ENCODE measurements around the gene PLCZ1. TPM values are rescaled to one million over a fixed set of nuclear protein-coding genes. Genes with fewer than 3 reads are reported as not detected.
"Not testable (repeated sequence)": the region's sequence is repeated elsewhere in the genome, so short reads cannot be mapped to it uniquely, and the experiment has no call there.

The PLCZ1 gene
- total RNA-seq, 1 experiment from 2014 or later: not detected

DNA sequence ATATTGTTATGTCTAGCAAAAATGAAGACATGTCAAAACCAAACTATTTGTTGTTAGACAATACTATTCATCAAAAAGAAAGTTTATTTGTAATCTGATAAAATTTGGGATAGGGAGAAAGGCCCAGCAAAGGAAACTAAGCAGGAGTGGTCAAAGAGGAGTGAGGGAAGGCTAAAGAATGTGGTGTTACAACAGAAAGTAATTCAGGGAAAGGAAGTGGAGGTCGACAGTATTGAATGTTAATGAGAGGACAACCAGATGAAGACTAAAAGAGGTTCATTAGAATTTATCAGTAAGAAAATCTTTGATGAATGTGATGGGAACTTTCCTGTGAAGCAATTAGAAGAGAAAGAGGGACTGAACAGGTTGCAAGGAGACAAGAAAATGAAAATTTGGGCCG is 33.9 kb downstream of the PLCZ1 start:
- no peak for DNase-seq (ENCODE audit: low read depth)

DNA sequence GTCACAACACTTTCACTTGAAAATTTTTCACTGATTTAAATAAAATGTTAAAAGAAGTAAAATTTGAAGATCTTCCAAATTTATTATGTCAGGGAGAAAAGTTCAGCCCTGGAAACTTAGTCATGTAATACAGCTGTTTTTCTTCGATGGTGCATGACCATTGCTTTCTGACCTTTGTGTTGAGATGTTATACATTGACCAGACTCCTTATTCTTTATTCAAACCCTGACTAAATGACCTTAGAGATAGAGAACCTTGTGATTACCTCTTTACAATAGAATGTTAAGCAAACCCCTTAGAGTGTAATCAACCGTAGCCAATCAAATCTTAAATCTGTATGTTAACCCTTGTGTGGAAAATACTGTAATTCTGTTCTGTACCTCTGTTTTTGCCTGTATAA is 34.5 kb downstream of the PLCZ1 start:
- no peak for DNase-seq (ENCODE audit: low read depth)

DNA sequence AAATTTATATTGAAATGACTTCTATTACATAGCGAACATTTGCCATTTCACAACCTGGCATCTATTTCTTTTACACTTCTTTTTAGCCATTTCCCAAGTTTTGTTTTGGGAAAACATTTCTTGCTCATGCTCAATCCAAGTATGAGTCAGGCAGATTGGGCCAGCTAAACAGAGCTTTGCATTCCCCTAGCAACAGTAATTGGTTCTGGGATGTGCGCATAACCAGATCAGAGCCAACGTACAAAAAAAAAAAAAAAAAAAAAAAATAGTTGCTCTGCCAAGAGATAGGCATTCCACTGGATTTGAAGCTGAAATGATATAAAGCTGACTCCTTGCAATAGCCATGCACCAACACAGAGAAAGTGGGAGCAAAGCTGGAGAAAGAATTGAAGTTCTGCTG is 37.5 kb downstream of the PLCZ1 start:
- DNase-seq (ENCODE audit: low read depth): peak; percentile 84

GRCh38 chr12:18696971-18697602 is 40.7 kb downstream of the PLCZ1 start:
- peak; percentile 49 for DNase-seq (ENCODE audit: low read depth)

- DNase-seq (ENCODE audit: low read depth): not testable (repeated sequence)
Measured at GRCh38 chr12:18693986-18694385, 43.8 kb downstream of the PLCZ1 start.

DNA sequence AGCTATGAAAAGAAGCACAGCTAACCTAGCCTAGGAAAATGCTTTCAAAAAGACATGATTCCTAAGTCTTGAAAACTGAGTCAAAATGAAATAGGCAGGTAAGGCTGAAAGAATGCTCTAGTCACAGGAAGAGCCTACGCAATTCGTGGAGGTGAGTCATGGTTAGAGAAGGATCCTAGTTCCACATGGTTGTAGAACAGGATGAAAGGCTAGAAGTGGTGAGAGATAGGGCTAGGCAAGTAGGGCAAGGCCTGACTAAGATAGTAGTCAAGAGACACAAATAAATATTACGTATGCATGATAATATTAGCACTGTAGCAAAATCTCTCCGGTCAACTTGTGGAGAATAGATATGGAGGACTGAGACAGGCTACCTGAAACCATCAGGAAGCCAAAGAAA is 47.2 kb downstream of the PLCZ1 start:
- peak; percentile 67 for DNase-seq (ENCODE audit: low read depth)

GRCh38 chr12:18689771-18690170 is 48.0 kb downstream of the PLCZ1 start:
- no peak for DNase-seq (ENCODE audit: low read depth)

- DNase-seq (ENCODE audit: low read depth): no peak
Measured at GRCh38 chr12:18684430-18684829, 53.4 kb downstream of the PLCZ1 start.

DNA sequence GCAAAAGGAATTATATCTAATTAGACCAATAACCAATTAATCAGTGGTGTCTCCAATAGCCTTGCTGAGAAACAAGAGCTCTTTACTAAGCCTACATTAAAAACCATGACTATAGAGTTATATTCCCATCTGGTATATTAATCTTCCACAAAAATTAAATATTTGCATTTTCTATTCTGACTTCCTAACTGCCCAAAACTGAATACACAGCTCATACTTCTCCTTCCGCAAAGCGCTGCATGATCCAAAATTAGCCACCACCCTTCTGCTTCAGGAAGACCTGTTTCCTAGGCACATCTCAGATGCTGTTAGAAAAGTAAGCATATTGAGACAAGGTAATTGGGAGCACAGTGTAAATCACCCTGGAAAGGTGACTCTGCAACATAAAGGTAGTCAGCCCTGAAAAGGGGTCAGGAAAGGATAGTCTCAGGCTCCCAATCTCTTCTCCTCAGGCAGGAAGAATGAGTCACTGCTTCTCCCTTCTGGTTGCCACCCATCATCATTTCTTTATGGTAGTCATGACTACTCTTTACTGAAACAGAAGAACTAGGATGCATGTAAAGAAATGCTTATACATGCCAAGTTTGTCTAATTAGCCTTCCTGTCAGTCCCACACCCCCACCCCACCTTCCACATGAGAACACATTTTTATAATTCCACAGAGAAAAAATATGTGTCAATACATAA is 54.3 kb downstream of the PLCZ1 start:
- peak; percentile 21 for DNase-seq (ENCODE audit: low read depth)

DNA sequence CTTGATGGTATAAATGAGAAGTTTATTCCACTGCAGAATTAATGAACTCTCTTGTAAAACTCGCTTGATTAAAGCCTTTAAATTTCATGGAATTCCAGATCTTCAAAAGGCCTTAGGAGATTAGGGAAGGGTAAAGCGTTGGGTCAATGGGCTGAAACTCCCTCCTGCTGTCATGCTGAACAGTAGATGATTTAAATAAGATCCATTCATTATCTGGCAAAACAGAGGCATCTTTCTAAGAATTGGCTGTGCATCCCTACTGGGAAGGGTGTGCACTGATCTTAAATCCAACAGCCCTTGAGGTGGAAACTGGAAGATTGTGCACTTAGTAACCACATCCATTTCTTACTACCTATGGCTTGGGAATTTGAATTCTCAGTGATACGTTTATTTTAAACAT is 56.0 kb downstream of the PLCZ1 start:
- no peak for DNase-seq (ENCODE audit: low read depth)

DNA sequence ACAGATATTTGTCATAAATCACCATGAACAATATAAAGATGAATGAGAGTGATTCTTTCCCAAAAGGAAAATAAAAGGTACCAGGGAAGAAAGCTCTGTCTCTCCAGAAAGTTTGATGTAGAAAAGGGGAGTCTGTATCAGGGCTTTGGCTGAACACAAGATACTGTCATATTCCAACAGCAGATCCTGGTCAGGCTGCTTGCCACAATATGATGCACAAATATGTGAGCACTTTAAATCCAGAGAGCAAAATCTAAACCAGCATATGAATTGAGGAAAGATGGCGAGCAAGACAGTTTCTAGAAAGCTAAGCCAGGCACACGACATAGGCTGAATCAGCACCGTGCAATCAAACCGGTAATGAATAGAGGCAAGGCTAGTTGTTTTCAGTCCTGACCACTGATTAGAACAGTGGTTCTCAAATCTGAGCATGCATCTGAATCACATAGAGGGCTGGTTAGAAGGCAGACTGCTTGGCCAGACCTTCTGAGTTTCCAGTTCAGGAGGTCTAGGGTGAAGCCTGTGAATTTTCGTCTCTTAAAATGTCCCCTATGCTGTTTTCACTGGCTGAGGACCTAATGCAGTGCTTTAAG is 60.7 kb downstream of the PLCZ1 start:
- DNase-seq (ENCODE audit: low read depth): peak; percentile 1

DNA sequence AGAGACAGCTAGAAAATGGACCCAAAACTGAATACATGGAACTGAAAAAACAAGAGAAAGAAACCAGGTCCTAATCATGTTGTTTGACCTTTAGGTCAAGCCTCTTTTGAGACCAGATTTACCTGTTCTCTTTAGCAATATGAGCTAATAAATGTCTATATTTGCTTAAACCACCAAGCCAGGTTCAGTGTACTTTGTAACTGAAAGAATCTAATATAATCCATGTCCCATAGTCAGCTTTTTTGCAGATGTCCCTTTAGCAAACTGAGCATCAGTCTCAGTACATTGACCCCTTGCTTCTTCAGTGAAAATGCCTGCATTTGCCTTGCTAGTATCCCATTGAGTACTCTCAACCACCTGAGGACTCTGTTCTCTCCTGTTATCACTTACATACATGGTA is 61.7 kb downstream of the PLCZ1 start:
- no peak for DNase-seq (ENCODE audit: low read depth)

GRCh38 chr12:18658829-18659228 is 79.0 kb downstream of the PLCZ1 start:
- DNase-seq (ENCODE audit: low read depth): no peak

DNA sequence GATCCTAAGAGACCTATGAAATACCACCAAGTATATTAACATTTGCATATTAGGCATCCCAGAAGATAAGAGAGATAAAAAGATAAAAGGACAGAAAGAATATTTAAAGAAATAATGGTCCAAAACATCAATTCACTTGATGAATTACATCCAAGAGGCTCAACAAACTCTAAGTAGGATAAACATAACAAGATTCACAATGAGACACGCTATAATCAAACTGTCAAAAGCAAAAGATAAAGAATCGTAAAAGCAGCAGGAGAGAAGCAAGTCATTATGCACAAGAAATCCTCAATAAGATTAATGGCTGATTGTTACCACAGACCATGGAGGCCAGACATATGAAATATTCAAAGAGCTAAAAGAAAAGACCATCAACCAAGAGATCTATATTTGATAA is 79.6 kb downstream of the PLCZ1 start:
- DNase-seq (ENCODE audit: low read depth): no peak

GRCh38 chr12:18655351-18655750 is 82.5 kb downstream of the PLCZ1 start:
- no peak for DNase-seq (ENCODE audit: low read depth)

DNA sequence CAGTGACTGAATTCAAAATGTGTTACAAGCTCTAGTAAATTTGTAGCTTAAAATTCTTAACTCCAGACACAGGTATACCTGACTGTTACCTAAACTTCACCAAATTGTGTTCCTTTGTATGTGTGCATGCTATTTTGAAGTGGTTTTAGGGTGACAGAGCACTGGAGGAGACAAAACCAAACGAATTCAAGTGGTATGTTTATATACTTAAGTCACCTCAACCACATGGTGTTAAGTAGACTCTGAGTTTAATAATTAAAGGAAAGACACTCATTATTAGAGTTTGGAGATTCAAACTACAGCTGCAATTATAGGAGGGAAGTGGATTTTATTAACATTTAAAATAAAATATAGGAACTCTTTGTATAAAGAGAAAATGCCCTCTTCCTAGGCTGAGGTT is 84.3 kb downstream of the PLCZ1 start:
- DNase-seq (ENCODE audit: low read depth): no peak

DNA sequence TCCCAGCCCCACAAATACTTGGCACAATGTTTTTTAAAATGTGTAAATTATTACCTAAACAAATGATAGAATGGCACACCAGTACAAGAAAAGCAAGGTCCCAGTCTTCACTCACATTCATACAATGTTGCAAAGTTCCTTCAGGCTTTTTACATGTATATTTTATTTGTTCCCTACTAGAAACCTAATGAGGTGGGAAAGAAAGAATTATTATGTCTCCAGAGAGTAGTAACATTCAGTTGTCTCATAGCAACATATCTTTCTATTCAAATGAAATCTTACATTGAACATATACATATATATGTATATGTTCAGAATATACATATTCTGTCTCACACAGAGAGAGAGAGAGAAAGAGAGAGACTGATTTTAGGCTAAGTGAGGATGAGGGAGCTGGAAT is 85.2 kb downstream of the PLCZ1 start:
- DNase-seq (ENCODE audit: low read depth): no peak

DNA sequence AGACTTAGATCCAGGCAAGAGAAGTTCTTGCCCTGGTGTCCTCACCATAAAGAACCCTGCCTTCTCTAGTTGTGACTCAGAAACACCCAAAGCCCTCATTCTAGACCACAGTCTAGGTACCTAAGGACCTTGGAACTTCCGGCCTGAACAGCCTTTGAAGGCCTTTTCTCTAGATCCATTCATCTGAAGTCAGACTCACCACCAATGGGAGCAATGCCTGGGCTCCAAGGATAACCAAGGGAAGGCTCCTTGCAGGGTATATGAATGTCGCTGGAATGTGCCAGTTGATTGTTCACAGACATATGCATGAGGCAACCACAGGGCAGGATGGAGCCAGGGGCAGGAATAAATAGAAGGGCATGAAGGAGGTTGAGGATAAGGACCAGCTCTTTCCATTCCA is 86.3 kb downstream of the PLCZ1 start:
- no peak for DNase-seq (ENCODE audit: low read depth)

DNA sequence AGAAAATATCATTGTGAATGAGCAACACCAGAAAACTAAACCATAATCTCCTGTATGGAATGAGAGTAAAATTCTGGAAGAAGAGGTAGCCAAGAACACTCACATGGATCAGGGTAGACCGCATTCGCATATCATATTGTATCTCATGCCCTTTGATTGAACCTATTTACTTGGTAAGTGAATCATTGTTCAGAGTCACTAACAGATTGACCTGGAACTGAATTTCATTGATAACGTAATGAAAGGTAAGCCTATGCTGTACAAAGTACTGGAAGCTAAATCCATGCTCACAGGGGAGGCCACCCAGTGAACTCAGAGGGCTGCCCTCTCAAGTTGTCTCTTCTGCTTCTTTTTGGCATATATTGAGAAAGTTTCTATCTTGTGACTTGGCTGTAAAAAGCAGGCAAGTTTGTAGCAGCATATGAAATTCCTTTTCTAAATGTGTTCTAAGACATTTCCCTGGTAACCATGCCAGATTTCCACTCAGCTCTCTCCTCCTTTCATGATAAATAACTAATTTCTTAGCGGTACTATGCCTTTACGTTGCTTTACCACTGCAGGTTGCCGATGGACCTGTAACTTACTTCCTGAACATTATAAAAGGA is 91.4 kb downstream of the PLCZ1 start:
- DNase-seq (ENCODE audit: low read depth): no peak

DNA sequence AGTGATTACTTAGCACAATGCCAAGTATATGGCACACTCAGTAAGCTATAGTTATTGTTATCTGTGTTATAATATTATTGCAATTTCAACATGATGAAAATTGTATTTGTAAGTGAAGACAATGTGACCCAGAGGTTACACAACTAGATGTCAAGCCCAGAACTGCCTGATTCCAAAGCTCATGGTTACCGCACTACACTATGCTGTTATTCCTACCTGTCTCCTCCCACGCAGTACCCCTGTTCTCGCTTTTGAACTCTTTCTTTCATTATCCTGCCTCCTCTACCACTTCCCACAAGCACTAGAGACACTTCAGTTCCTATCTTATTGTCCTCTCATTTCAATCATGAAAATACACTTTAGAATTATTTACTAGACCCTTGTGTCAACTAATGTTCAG is 93.2 kb downstream of the PLCZ1 start:
- DNase-seq (ENCODE audit: low read depth): no peak

DNA sequence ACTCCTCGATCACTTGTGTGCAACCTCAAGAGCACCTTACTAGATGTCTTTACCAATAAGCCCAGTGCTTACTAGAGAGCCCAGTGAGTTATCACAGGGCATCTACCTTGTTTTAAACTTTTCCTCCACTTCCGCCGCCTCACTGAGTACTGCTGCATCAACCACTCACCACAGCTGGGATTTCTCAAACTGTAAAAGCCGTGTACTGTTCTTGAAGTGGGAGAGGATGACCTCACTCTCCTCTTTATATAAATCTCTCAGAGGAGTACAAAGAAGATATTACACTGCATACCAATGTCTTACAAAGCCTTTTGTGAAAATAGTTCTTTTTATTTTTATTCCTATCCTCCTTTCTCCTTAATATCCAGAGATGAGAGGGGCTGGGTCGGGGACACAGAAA is 94.1 kb downstream of the PLCZ1 start:
- DNase-seq (ENCODE audit: low read depth): peak; percentile 18

GRCh38 chr12:18640321-18640955 is 97.4 kb downstream of the PLCZ1 start:
- no peak for DNase-seq (ENCODE audit: low read depth)

- DNase-seq (ENCODE audit: low read depth): no peak
Measured at GRCh38 chr12:18634382-18634781, 103.4 kb downstream of the PLCZ1 start.
